Germinal center (tissue), 1 donor: Measurements from ENCODE around the gene ATXN1.

Source experiments
- DNase-seq: peaks from one replicate; pipeline ENCODE4 v3.0.0; 2012; ENCODE audit warnings: mixed read lengths, low spot score

Gene ATXN1

GRCh38 chr6:16249971-16250370 lies 511.3 kb downstream of the ATXN1 start:
- DNase-seq = no peak
